DOHH2 (cell line): ENCODE results near the gene SLC27A6.

Source experiments
- H3F3A ChIP-seq: fragments of 200-600 bp; sonication (generic), shearing (Covaris generic); 2 replicates; pipeline ENCODE4 v1.6.0; 2016; ENCODE audit warnings: antibody characterized with exemption, mild to moderate bottlenecking; ENCODE audit not compliant: control insufficient read depth, insufficient read depth
- H3K27ac ChIP-seq: fragments of 200-600 bp; sonication (generic); 2 replicates; pipeline ENCODE4 v1.5.1; 2014; ENCODE audit warnings: low read depth, mild to moderate bottlenecking, low read length, moderate library complexity
- H3K27me3 ChIP-seq: fragments of 200-600 bp; sonication (generic); 2 replicates; pipeline ENCODE4 v1.6.1; 2014; ENCODE audit warnings: mild to moderate bottlenecking, low read length, mixed read lengths; ENCODE audit not compliant: control insufficient read depth
- H3K36me3 ChIP-seq: fragments of 200-600 bp; sonication (generic); 2 replicates; pipeline ENCODE4 v1.6.1; 2014; ENCODE audit warnings: mild to moderate bottlenecking, low read length, moderate library complexity, mixed read lengths; ENCODE audit not compliant: control insufficient read depth
- H3K4me1 ChIP-seq: fragments of 200-600 bp; sonication (generic); 2 replicates; pipeline ENCODE4 v1.6.1; 2014; ENCODE audit warnings: mild to moderate bottlenecking, low read length, mixed read lengths; ENCODE audit not compliant: control insufficient read depth
- H3K4me2 ChIP-seq: fragments of 200-600 bp; sonication (generic); 2 replicates; pipeline ENCODE4 v1.6.0; 2014; ENCODE audit warnings: mild to moderate bottlenecking, low read length, moderate library complexity
- H3K4me3 ChIP-seq: fragments of 200-600 bp; sonication (generic); 2 replicates; pipeline ENCODE4 v1.5.1; 2014; ENCODE audit warnings: mild to moderate bottlenecking, low read length, mixed read lengths
- H3K79me2 ChIP-seq: fragments of 200-600 bp; sonication (generic); 2 replicates; pipeline ENCODE4 v1.6.1; 2014; ENCODE audit warnings: mild to moderate bottlenecking, low read length, mixed read lengths; ENCODE audit not compliant: control insufficient read depth
- H3K9me2 ChIP-seq: fragments of 200-600 bp; sonication (generic); replicated peaks from 2 replicates; pipeline ENCODE4 v1.6.1; 2014; ENCODE audit warnings: mild to moderate bottlenecking, low read length, mixed read lengths; ENCODE audit not compliant: control insufficient read depth
- H3K9me3 ChIP-seq: fragments of 200-600 bp; sonication (generic); 2 replicates; pipeline ENCODE4 v1.6.1; 2014; ENCODE audit warnings: antibody characterized with exemption, low read length, mixed read lengths; ENCODE audit not compliant: control insufficient read depth, insufficient read depth
- H4K20me1 ChIP-seq: fragments of 200-600 bp; sonication (generic); 2 replicates; pipeline ENCODE4 v1.6.0; 2014; ENCODE audit warnings: low read depth, mild to moderate bottlenecking, antibody characterized with exemption, low read length, moderate library complexity; ENCODE audit not compliant: control insufficient read depth, insufficient read depth
- CTCF ChIP-seq: fragments of 200-600 bp; sonication (generic); IDR thresholded peaks from one replicate; pipeline ENCODE4 v1.5.1; 2014; ENCODE audit warnings: antibody characterized with exemption, mild to moderate bottlenecking, low read depth, low read length; ENCODE audit not compliant: poor library complexity, severe bottlenecking
- EZH2phosphoT487 ChIP-seq: fragments of 200-600 bp; sonication (generic); IDR thresholded peaks from 2 replicates; pipeline ENCODE4 v1.6.1; 2017; ENCODE audit warnings: borderline replicate concordance, mild to moderate bottlenecking, antibody characterized with exemption, low read length, moderate library complexity, mixed read lengths

The SLC27A6 gene

GRCh38 chr5:129049126-129049799, 84.0 kb downstream of the SLC27A6 start:
- H3K79me2 ChIP-seq: no peaks in the 10 kb centered on the region
- H3K9me3 ChIP-seq: no peaks in the 10 kb centered on the region
- H3K4me2 ChIP-seq: no peak overlapping the region
- no peaks in the 10 kb centered on the region for H3F3A ChIP-seq
- H3K4me1 ChIP-seq: no peaks in the 10 kb centered on the region
- H3K36me3 ChIP-seq: no peaks in the 10 kb centered on the region
- no peaks in the 10 kb centered on the region for H3K27me3 ChIP-seq
- no peaks in the 10 kb centered on the region for H3K9me2 ChIP-seq
- TF ChIP-seq EZH2phosphoT487 (no peak), CTCF (no peak)
- H4K20me1 ChIP-seq: no peaks in the 10 kb centered on the region
- H3K4me3 ChIP-seq: no peak overlapping the region
- H3K27ac ChIP-seq: no peak overlapping the region

- H3K79me2 ChIP-seq: no peaks in the 10 kb centered on the region
- no peaks in the 10 kb centered on the region for H3F3A ChIP-seq
- no peak for TF ChIP-seq CTCF
- no peak for TF ChIP-seq EZH2phosphoT487
- no peaks in the 10 kb centered on the region for H3K36me3 ChIP-seq
- no peaks in the 10 kb centered on the region for H3K27me3 ChIP-seq
- H4K20me1 ChIP-seq: no peaks in the 10 kb centered on the region
- no peak overlapping the region for H3K4me2 ChIP-seq
- H3K4me1 ChIP-seq: no peaks in the 10 kb centered on the region
- no peaks in the 10 kb centered on the region for H3K9me3 ChIP-seq
- no peaks in the 10 kb centered on the region for H3K9me2 ChIP-seq
- H3K27ac ChIP-seq: no peak overlapping the region
- no peak overlapping the region for H3K4me3 ChIP-seq
Measured at GRCh38 chr5:129051283-129051682, 86.0 kb downstream of the SLC27A6 start.

- no peak overlapping the region for H3K4me3 ChIP-seq
- H3K27ac ChIP-seq: no peak overlapping the region
- no peak overlapping the region for H3K4me2 ChIP-seq
- TF ChIP-seq CTCF (no peak), EZH2phosphoT487 (no peak)
- no peaks in the 10 kb centered on the region for H3K79me2 ChIP-seq
- H3F3A ChIP-seq: no peaks in the 10 kb centered on the region
- H3K9me3 ChIP-seq: no peaks in the 10 kb centered on the region
- no peaks in the 10 kb centered on the region for H3K9me2 ChIP-seq
- no peaks in the 10 kb centered on the region for H3K36me3 ChIP-seq
- H3K4me1 ChIP-seq: no peaks in the 10 kb centered on the region
- no peaks in the 10 kb centered on the region for H4K20me1 ChIP-seq
- no peaks in the 10 kb centered on the region for H3K27me3 ChIP-seq
Measured at GRCh38 chr5:129053438-129053837, 88.2 kb downstream of the SLC27A6 start.
